A549 (cell line): ENCODE results near the gene RCCD1. TPM values are rescaled to one million over a fixed set of nuclear protein-coding genes. Genes with fewer than 3 reads are reported as not detected.

Source experiments
- ATAC-seq, 2 experiments: fragments of 200-7000 bp in 1 of 2; fragments of >200 bp in 1 of 2; cut with Nextera tagmentation in 1 of 2; cut with Tn5 transposase in 1 of 2; 3 replicates each; pipeline versions ENCODE4 v1.8.0 to v1.9.1; 2018 to 2020; ENCODE audit warnings: mild to moderate bottlenecking in 1 of 2, moderate library complexity in 1 of 2
- CTCF ChIA-PET: fragments of 300-600 bp; sonication (Branson Sonifier 250); formaldehyde crosslinking; extraction: SDS; loops from one replicate; lab custom pipeline; 2021; ENCODE audit warnings: antibody characterized with exemption, inconsistent platforms; lab: Yijun Ruan, JAX
- POLR2A ChIA-PET: fragments of 350-600 bp; formaldehyde crosslinking; extraction: SDS; loops from one replicate; lab custom pipeline; 2021; ENCODE audit warnings: antibody characterized with exemption, inconsistent platforms; lab: Yijun Ruan, JAX
- DNase-seq, 2 experiments: peaks; one replicate each; pipeline versions ENCODE4 v3.0.0 to v3.0.0-alpha.2; 2011 to 2016; ENCODE audit warnings: low read depth in 1 of 2, low spot score in 1 of 2
- FAIRE-seq: peaks from 2 replicates; lab custom pipeline; 2011; peaks lifted over from hg19 to GRCh38; lab: Jason Lieb, UNC
- H3K27ac ChIP-seq, 2 experiments: fragments of >200 bp; sonication (Bioruptor Twin); formaldehyde crosslinking; 3 replicates each; pipeline ENCODE4 v1.5.1; 2016 to 2017
- H3K4me1 ChIP-seq: fragments of >200 bp; sonication (Bioruptor Twin); formaldehyde crosslinking; 3 replicates; pipeline ENCODE4 v1.6.1; 2016
- H3K4me2 ChIP-seq: fragments of >200 bp; sonication (Bioruptor Twin); formaldehyde crosslinking; 3 replicates; pipeline ENCODE4 v1.6.1; 2016
- H3K4me3 ChIP-seq: fragments of >200 bp; sonication (Bioruptor Twin); formaldehyde crosslinking; 3 replicates; pipeline ENCODE4 v1.5.1; 2016
- H3K9me3 ChIP-seq: fragments of >200 bp; sonication (Bioruptor Twin); formaldehyde crosslinking; 3 replicates; pipeline ENCODE4 v1.6.1; 2016
- EHF ChIP-seq: fragments of 250-450 bp; sonication (Bioruptor Pico); IDR thresholded peaks from 2 replicates; pipeline ENCODE4 v1.5.0; 2020; ENCODE audit warnings: mild to moderate bottlenecking
- FOSB ChIP-seq: fragments of 250-450 bp; sonication (Bioruptor Pico); IDR thresholded peaks from 2 replicates; pipeline ENCODE4 v1.5.0; 2020; ENCODE audit warnings: mild to moderate bottlenecking, moderate library complexity
- FOSL2 ChIP-seq, 2 experiments: fragments of 450-650 bp in 1 of 2; fragments of >200 bp in 1 of 2; sonication (Bioruptor Twin) in 1 of 2; formaldehyde crosslinking; IDR thresholded peaks; 2 replicates each; pipeline versions ENCODE4 v1.5.0 to v1.6.1; 2016 to 2020; ENCODE audit warnings: mild to moderate bottlenecking in 1 of 2, moderate library complexity in 1 of 2
- FOXS1 ChIP-seq: fragments of 250-450 bp; sonication (Bioruptor Pico); IDR thresholded peaks from 2 replicates; pipeline ENCODE4 v1.5.0; 2020; ENCODE audit warnings: mild to moderate bottlenecking, moderate library complexity
- HDAC2 ChIP-seq: fragments of 200-600 bp; sonication (generic); IDR thresholded peaks from 2 replicates; pipeline ENCODE4 v1.6.1; 2016
- HOXB13 ChIP-seq: fragments of 250-450 bp; sonication (Bioruptor Pico); IDR thresholded peaks from 2 replicates; pipeline ENCODE4 v1.5.0; 2020; ENCODE audit warnings: low read depth, mild to moderate bottlenecking, moderate library complexity
- KDM5A ChIP-seq: fragments of 200-600 bp; sonication (generic); IDR thresholded peaks from 2 replicates; pipeline ENCODE4 v1.6.1; 2016; ENCODE audit warnings: antibody characterized with exemption, mild to moderate bottlenecking
- MAZ ChIP-seq: fragments of 150-350 bp; IDR thresholded peaks from 2 replicates; pipeline ENCODE4 v1.6.1; 2014; ENCODE audit warnings: antibody characterized with exemption, low read depth, low read length, borderline replicate concordance
- NFE2L2 ChIP-seq: fragments of 150-350 bp; conservative IDR thresholded peaks from 2 replicates; pipeline ENCODE4 v1.6.1; 2014; ENCODE audit warnings: low read length
- NPAS2 ChIP-seq: fragments of 250-450 bp; sonication (Bioruptor Pico); IDR thresholded peaks from 2 replicates; pipeline ENCODE4 v1.8.0; 2022; ENCODE audit warnings: mild to moderate bottlenecking, moderate library complexity, borderline replicate concordance
- NR3C1 ChIP-seq: fragments of >200 bp; sonication (Bioruptor Twin); formaldehyde crosslinking; IDR thresholded peaks from 3 replicates; pipeline ENCODE4 v1.6.1; 2017
- POLR2A ChIP-seq: IDR thresholded peaks from 2 replicates; pipeline ENCODE4 v1.6.1; 2012; ENCODE audit warnings: mild to moderate bottlenecking, low read length
- POLR2AphosphoS2 ChIP-seq: conservative IDR thresholded peaks from 2 replicates; pipeline ENCODE4 v1.6.1; 2012; ENCODE audit warnings: low read length, improper control_type of control experiment, inconsistent platforms
- RAD21 ChIP-seq, 2 experiments: fragments of >200 bp in 1 of 2; sonication (Bioruptor Twin) in 1 of 2; formaldehyde crosslinking in 1 of 2; IDR thresholded peaks in 1 of 2; conservative IDR thresholded peaks in 1 of 2; 2 replicates in 1 of 2; 3 replicates in 1 of 2; pipeline ENCODE4 v1.6.1; 2012 to 2018; ENCODE audit warnings: inconsistent platforms in 1 of 2
- RNF2 ChIP-seq: fragments of 200-600 bp; sonication (generic); IDR thresholded peaks from 2 replicates; pipeline ENCODE4 v1.6.1; 2016; ENCODE audit warnings: low read depth, mild to moderate bottlenecking, antibody characterized with exemption, moderate library complexity, borderline replicate concordance
- TFCP2L1 ChIP-seq: fragments of 250-450 bp; sonication (Bioruptor Pico); IDR thresholded peaks from 2 replicates; pipeline ENCODE4 v1.5.0; 2021; ENCODE audit warnings: mild to moderate bottlenecking
- ZNF302 ChIP-seq: fragments of 250-450 bp; sonication (Bioruptor Pico); IDR thresholded peaks from 2 replicates; pipeline ENCODE4 v1.9.0; 2021; ENCODE audit warnings: inconsistent platforms, mild to moderate bottlenecking, moderate library complexity
- ZSCAN20 ChIP-seq: fragments of 250-450 bp; sonication (Bioruptor Pico); IDR thresholded peaks from 2 replicates; pipeline ENCODE4 v1.8.0; 2022; ENCODE audit warnings: mild to moderate bottlenecking, moderate library complexity
- WGBS: methylation state at CpG from one replicate; pipeline ENCODE4 v1.1.6; 2017; ENCODE audit errors: missing lambda C conversion rate; 5-methylcytosine and 5-hydroxymethylcytosine counted together
- polyA plus RNA-seq, 4 experiments: library from polyadenylated mRNA; depleted of rRNA in 3 of 4; stranded (reverse); fragments of >200 nt; fragmentation: RNase III in 1 of 4; extraction: RNeasy Plus Mini Kit Qiagen cat#74134 plus additional on column Dnase treatment in 1 of 4; gene quantifications; 2 replicates in 3 of 4; 3 replicates in 1 of 4; pipeline ENCODE4 v1.2.3, GENCODE V29; 2011 to 2017
- TF ChIP-seq, protein P1 (sequence below): fragments of 250-450 bp; sonication (Bioruptor Pico); IDR thresholded peaks from 2 replicates; pipeline ENCODE4 v1.5.0; 2021; ENCODE audit warnings: mild to moderate bottlenecking, moderate library complexity, borderline replicate concordance
- TF ChIP-seq, protein P2 (sequence below): fragments of >200 bp; sonication (Bioruptor Twin); formaldehyde crosslinking; IDR thresholded peaks from 3 replicates; pipeline ENCODE4 v1.5.1; 2016

Gene RCCD1
- polyA plus RNA-seq, 2 of the 4 experiments (the other 2 are of a cell fraction): 25.3 to 37.2 TPM

DNA sequence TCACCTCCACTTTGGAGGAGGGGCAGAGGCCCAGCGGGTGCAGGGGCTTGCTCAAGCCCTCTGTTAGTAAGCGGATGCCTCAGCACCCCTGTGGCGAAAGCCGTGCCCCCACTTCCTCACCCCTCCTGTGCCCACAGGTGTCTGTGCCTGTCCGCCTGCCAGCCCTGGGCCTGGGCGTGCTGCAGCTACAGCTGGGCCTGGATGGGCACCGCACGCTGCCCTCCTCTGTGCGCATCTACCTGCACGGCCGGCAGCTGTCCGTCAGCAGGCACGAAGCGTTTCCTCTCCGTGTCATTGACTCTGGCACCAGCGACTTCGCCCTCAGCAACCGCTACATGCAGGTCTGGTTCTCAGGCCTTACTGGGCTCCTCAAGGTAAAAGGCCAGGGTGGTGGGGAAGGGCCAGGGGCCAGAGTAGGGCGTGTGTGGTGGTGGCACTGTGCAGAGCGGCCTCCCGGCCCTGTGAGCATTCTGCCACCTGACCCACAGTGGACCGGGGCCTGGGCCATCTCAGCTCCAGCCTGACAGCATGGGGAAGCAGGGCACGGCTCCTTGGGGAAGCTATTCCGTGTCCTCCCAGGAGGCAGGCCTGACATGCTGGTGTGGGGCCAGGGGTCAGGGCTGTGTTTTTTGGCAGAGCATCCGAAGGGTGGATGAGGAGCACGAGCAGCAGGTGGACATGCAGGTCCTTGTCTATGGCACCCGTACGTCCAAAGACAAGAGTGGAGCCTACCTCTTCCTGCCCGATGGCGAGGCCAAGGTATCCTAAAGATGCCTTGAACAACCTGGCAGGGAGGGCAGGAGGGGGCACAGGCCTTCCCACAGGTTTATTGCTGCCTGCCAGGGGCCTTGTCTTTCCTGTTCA is 42.5 kb upstream of the RCCD1 start (continued):
- no peak for TF ChIP-seq RNF2

DNA sequence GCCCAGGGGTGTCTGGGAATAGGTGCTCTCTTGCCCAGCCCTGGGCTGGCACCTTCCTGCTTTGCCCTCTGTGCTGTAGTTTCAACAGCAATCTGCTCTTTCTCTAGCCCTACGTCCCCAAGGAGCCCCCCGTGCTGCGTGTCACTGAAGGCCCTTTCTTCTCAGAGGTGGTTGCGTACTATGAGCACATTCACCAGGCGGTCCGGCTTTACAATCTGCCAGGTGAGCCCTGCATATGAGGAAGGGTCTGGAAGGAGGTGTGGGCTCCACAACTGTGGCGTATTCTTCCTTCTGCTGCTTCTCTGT is 42.0 kb upstream of the RCCD1 start:
- 94% methylated on average over 7 of the region's 7 CpGs for WGBS
- FAIRE-seq: no peak
- H3K9me3 ChIP-seq: no peaks in the 10 kb centered on the region
- no peak for DNase-seq
- no peaks in the 10 kb centered on the region for H3K4me1 ChIP-seq
- H3K4me2 ChIP-seq: no peak overlapping the region
- POLR2A ChIA-PET: no interaction called here
- no peak for ATAC-seq
- no peak overlapping the region for H3K4me3 ChIP-seq
- CTCF ChIA-PET: interaction anchor here (1.2 to 9.2 kb wide), 4 partner anchors 10 to 44 kb away, joined by 4 to 83 read pairs (median 28); partner anchors contain the start of genes HDDC3 and MAN2A2
- H3K27ac ChIP-seq: no peak overlapping the region
- no peak for TF ChIP-seq NPAS2 (CRISPR knock-in tag)
- TF ChIP-seq, protein P1, sequence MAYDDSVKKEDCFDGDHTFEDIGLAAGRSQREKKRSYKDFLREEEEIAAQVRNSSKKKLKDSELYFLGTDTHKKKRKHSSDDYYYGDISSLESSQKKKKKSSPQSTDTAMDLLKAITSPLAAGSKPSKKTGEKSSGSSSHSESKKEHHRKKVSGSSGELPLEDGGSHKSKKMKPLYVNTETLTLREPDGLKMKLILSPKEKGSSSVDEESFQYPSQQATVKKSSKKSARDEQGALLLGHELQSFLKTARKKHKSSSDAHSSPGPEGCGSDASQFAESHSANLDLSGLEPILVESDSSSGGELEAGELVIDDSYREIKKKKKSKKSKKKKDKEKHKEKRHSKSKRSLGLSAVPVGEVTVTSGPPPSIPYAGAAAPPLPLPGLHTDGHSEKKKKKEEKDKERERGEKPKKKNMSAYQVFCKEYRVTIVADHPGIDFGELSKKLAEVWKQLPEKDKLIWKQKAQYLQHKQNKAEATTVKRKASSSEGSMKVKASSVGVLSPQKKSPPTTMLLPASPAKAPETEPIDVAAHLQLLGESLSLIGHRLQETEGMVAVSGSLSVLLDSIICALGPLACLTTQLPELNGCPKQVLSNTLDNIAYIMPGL: no peak
- TF ChIP-seq NR3C1: no peak
- TF ChIP-seq POLR2A: no peak

DNA sequence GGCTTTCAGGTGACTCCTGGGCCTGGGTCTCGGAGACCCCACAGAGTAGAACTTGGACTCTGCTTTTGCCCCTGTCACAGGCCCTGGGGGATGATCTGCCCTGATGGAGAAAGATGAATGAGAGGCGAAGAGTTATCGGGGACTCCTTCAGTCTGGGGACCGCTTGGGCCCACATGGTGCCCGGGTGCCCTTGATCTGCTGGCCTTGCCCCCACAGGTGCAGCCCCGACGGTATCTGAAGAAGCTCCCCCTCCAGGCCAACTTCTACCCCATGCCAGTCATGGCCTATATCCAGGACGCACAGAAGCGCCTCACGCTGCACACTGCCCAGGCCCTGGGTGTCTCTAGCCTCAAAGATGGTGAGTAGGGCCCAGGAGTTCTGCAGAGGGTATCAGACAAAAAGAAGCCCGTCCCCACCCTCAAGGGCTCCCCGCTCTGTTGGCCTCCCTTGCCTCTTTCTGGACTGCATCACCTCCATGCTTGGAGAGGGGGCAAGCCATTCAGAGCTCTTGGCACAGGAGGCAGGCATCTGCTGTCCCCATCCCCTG is 41.2 kb upstream of the RCCD1 start:
- no peak overlapping the region for H3K4me2 ChIP-seq
- ATAC-seq (no peak; a peak in 1 of 6 replicates), FAIRE-seq (no peak), DNase-seq (no peak)
- ChIA-PET CTCF (interaction anchor here (0.6 to 9.2 kb wide), 10 partner anchors 10 to 113 kb away, joined by 3 to 83 read pairs (median 5); partner anchors contain the start of genes HDDC3 and MAN2A2), POLR2A (no interaction called here)
- no peaks in the 10 kb centered on the region for H3K9me3 ChIP-seq
- no peaks in the 10 kb centered on the region for H3K4me1 ChIP-seq
- no peak overlapping the region for H3K27ac ChIP-seq
- TF ChIP-seq HDAC2 (no peak), KDM5A (no peak), ZNF302 (CRISPR knock-in tag) (no peak), ZSCAN20 (CRISPR knock-in tag) (no peak), FOXS1 (CRISPR knock-in tag) (no peak), NPAS2 (CRISPR knock-in tag) (no peak), EHF (CRISPR knock-in tag) (no peak), POLR2A (no peak), POLR2AphosphoS2 (no peak), FOSB (CRISPR knock-in tag) (no peak), HOXB13 (CRISPR knock-in tag) (no peak), MAZ (no peak), RAD21 (conservative IDR thresholded peaks at IDR 0.05 in 1 of 2, IDR thresholded peaks at IDR 0.05 in 1 of 2) (no peak), FOSL2 (IDR thresholded peaks at IDR 0.05) (no peak), FOSL2 (CRISPR knock-in tag; IDR thresholded peaks at IDR 0.05) (no peak), NFE2L2 (no peak), TFCP2L1 (CRISPR knock-in tag) (no peak)
- TF ChIP-seq, protein P2, sequence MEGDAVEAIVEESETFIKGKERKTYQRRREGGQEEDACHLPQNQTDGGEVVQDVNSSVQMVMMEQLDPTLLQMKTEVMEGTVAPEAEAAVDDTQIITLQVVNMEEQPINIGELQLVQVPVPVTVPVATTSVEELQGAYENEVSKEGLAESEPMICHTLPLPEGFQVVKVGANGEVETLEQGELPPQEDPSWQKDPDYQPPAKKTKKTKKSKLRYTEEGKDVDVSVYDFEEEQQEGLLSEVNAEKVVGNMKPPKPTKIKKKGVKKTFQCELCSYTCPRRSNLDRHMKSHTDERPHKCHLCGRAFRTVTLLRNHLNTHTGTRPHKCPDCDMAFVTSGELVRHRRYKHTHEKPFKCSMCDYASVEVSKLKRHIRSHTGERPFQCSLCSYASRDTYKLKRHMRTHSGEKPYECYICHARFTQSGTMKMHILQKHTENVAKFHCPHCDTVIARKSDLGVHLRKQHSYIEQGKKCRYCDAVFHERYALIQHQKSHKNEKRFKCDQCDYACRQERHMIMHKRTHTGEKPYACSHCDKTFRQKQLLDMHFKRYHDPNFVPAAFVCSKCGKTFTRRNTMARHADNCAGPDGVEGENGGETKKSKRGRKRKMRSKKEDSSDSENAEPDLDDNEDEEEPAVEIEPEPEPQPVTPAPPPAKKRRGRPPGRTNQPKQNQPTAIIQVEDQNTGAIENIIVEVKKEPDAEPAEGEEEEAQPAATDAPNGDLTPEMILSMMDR: no peak
- WGBS: 87% methylated on average over 12 of the region's 12 CpGs
- H3K4me3 ChIP-seq: no peak overlapping the region
